ENCODE measurements around the gene SNX10. TPM values are rescaled to one million over a fixed set of nuclear protein-coding genes. Genes with fewer than 3 reads are reported as not detected.

Gene SNX10
- total RNA-seq, 1 experiment from 2014 or later: 8.8 TPM

DNA sequence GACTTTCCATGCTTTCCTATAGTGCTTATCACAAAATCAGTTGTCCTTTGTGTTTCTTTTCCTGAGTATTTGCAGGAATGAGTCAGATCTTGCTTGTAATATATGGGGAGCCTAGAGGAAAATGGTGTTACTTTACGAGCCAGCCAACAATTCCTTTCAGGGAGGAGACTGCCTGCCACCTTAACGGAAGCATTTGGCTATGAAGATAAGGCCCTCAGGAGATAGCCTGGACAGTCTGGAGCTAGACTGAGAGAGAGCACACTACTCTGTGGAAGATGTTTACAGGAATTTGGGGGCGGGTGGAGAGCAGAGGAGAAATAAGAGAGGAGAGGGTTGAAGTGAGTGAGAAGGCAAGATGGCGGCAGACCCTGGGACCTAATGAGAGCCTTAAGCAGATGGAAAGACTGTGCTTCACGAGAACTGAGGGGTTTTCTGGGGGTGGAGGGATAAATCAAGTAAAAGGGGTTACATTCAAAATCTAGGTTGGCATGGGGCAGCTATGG, 126.3 kb downstream of the SNX10 start:
- Mint-ChIP-seq H3K27ac (ENCODE audit: unreplicated experiment) (no peak overlapping the region), H3K27me3 (ENCODE audit: insufficient read depth, unreplicated experiment) (peaks cover 10% of the 10 kb centered on the region), H3K4me1 (ENCODE audit: low read depth, unreplicated experiment) (peaks cover 29% of the 10 kb centered on the region), H3K36me3 (ENCODE audit: insufficient read depth, unreplicated experiment) (no peaks in the 10 kb centered on the region), H3K4me3 (ENCODE audit: unreplicated experiment) (no peak overlapping the region), H3K9me3 (ENCODE audit: unreplicated experiment) (no peaks in the 10 kb centered on the region)
- BruUV-seq (replicated peaks): no TSS peak
- TF ChIP-seq, protein P1, sequence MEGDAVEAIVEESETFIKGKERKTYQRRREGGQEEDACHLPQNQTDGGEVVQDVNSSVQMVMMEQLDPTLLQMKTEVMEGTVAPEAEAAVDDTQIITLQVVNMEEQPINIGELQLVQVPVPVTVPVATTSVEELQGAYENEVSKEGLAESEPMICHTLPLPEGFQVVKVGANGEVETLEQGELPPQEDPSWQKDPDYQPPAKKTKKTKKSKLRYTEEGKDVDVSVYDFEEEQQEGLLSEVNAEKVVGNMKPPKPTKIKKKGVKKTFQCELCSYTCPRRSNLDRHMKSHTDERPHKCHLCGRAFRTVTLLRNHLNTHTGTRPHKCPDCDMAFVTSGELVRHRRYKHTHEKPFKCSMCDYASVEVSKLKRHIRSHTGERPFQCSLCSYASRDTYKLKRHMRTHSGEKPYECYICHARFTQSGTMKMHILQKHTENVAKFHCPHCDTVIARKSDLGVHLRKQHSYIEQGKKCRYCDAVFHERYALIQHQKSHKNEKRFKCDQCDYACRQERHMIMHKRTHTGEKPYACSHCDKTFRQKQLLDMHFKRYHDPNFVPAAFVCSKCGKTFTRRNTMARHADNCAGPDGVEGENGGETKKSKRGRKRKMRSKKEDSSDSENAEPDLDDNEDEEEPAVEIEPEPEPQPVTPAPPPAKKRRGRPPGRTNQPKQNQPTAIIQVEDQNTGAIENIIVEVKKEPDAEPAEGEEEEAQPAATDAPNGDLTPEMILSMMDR (IDR thresholded peaks at IDR 0.05; ENCODE audit: insufficient read depth in 1 of 2, low read depth in 1 of 2, low read length in 1 of 2, severe bottlenecking in 1 of 2, unreplicated experiment in 1 of 2): no peak
- no peaks in the 10 kb centered on the region for H3K27me3 ChIP-seq (replicated peaks; ENCODE audit: control insufficient read depth, insufficient read depth, low read length)
- POLR2A ChIA-PET: no interaction called here
- H3K9me3 ChIP-seq: no peaks in the 10 kb centered on the region
- CTCF ChIA-PET: no interaction called here
- H3K4me3 ChIP-seq (ENCODE audit: low read depth, low read length): no peak overlapping the region
- H3K4me1 ChIP-seq: 0 out of 2 replicates have a peak, but pooled peaks cover 4% of the 10 kb centered on the region
- no peaks in the 10 kb centered on the region for H3K36me3 ChIP-seq (ENCODE audit: control insufficient read depth, insufficient read depth, low read length)
- intact Hi-C loops (cut with micrococcal nuclease; ENCODE audit: unreplicated experiment): no loop called here
- DNase-seq: no peak

DNA sequence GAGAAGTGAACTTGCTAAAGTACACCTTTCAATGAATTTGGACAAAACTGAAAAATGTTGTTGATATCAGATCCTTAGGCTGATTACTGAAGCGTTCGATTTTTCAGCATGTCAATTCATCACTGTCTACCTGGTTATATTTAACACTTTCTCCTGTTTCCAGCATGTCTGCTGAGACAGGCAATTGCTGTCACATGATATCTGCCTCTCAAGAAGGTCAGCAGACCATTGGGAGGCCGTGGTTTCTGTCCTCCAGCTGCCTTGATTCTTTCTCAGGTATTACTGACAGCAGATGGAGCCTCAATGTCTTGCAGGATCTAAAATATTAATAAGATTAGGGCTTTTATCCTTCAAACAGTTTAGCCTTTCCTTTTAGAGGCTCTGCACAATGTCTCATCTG, 127.5 kb downstream of the SNX10 start:
- no peaks in the 10 kb centered on the region for H3K36me3 ChIP-seq (ENCODE audit: control insufficient read depth, insufficient read depth, low read length)
- intact Hi-C loops (cut with micrococcal nuclease; ENCODE audit: unreplicated experiment): no loop called here
- H3K9me3 ChIP-seq: no peaks in the 10 kb centered on the region
- H3K27me3 ChIP-seq (replicated peaks; ENCODE audit: control insufficient read depth, insufficient read depth, low read length): no peaks in the 10 kb centered on the region
- CTCF ChIA-PET: no interaction called here
- DNase-seq: no peak
- H3K4me3 Mint-ChIP-seq (ENCODE audit: unreplicated experiment): no peak overlapping the region
- 0 out of 2 replicates have a peak, but pooled peaks cover 4% of the 10 kb centered on the region for H3K4me1 ChIP-seq
- peaks cover 26% of the 10 kb centered on the region for H3K4me1 Mint-ChIP-seq (ENCODE audit: low read depth, unreplicated experiment)
- no peak overlapping the region for H3K4me3 ChIP-seq (ENCODE audit: low read depth, low read length)
- H3K27me3 Mint-ChIP-seq (ENCODE audit: insufficient read depth, unreplicated experiment): peaks cover 10% of the 10 kb centered on the region
- TF ChIP-seq, protein P1 (IDR thresholded peaks at IDR 0.05; ENCODE audit: insufficient read depth in 1 of 2, low read depth in 1 of 2, low read length in 1 of 2, severe bottlenecking in 1 of 2, unreplicated experiment in 1 of 2): no peak
- no TSS peak for BruUV-seq (replicated peaks)
- H3K9me3 Mint-ChIP-seq (ENCODE audit: unreplicated experiment): no peaks in the 10 kb centered on the region
- H3K27ac Mint-ChIP-seq (ENCODE audit: unreplicated experiment): no peak overlapping the region
- POLR2A ChIA-PET: no interaction called here
- H3K36me3 Mint-ChIP-seq (ENCODE audit: insufficient read depth, unreplicated experiment): no peaks in the 10 kb centered on the region

DNA sequence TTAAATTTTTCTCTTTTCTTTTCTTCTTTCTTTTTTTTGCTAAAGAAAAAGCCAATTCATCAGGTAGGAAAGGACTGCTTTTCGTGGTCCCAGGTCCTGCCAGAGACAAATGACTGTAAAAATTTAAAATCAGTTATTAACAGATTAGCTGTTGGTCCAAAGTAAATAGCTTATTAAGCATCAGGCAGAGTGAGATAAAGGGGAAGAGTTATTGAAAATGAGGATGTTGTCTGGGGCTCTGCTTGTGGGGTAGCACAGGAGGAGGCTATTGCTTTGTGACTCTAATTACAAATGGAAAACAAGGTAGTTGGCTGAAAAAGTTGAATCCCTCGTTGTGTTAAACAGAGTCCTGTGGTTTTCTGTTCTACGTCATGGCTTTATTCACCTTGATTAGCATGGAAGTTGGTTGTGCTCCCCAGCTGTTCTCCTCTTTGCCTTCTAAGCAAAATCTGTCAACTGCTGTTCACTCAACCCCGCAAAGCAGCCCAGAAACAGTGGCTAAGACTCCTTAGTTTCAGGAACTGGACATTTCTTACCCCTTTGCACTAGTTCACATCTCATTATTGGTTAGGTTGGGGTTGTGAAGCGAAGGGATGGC, 128.9 kb downstream of the SNX10 start:
- POLR2A ChIA-PET: no interaction called here
- H3K36me3 ChIP-seq (ENCODE audit: control insufficient read depth, insufficient read depth, low read length): no peaks in the 10 kb centered on the region
- CTCF ChIA-PET: no interaction called here
- H3K36me3 Mint-ChIP-seq (ENCODE audit: insufficient read depth, unreplicated experiment): no peaks in the 10 kb centered on the region
- DNase-seq: no peak
- H3K27ac Mint-ChIP-seq (ENCODE audit: unreplicated experiment): no peak overlapping the region
- H3K27me3 ChIP-seq (replicated peaks; ENCODE audit: control insufficient read depth, insufficient read depth, low read length): no peaks in the 10 kb centered on the region
- H3K9me3 Mint-ChIP-seq (ENCODE audit: unreplicated experiment): no peaks in the 10 kb centered on the region
- TF ChIP-seq, protein P1 (IDR thresholded peaks at IDR 0.05; ENCODE audit: insufficient read depth in 1 of 2, low read depth in 1 of 2, low read length in 1 of 2, severe bottlenecking in 1 of 2, unreplicated experiment in 1 of 2): no peak
- no peak overlapping the region for H3K4me3 ChIP-seq (ENCODE audit: low read depth, low read length)
- peaks cover 26% of the 10 kb centered on the region for H3K4me1 Mint-ChIP-seq (ENCODE audit: low read depth, unreplicated experiment)
- no TSS peak for BruUV-seq (replicated peaks)
- 0 out of 2 replicates have a peak, but pooled peaks cover 4% of the 10 kb centered on the region for H3K4me1 ChIP-seq
- H3K4me3 Mint-ChIP-seq (ENCODE audit: unreplicated experiment): no peak overlapping the region
- intact Hi-C loops (cut with micrococcal nuclease; ENCODE audit: unreplicated experiment): no loop called here
- peaks cover 10% of the 10 kb centered on the region for H3K27me3 Mint-ChIP-seq (ENCODE audit: insufficient read depth, unreplicated experiment)
- no peaks in the 10 kb centered on the region for H3K9me3 ChIP-seq

All from Caco-2 (cell line).